ENCODE data around the gene NKD1. TPM values are rescaled to one million over a fixed set of nuclear protein-coding genes. Genes with fewer than 3 reads are reported as not detected.

Gene NKD1
- total and polyA plus RNA-seq, 2 donors from 2014 or later = 1.1 to 9.9 TPM

DNA sequence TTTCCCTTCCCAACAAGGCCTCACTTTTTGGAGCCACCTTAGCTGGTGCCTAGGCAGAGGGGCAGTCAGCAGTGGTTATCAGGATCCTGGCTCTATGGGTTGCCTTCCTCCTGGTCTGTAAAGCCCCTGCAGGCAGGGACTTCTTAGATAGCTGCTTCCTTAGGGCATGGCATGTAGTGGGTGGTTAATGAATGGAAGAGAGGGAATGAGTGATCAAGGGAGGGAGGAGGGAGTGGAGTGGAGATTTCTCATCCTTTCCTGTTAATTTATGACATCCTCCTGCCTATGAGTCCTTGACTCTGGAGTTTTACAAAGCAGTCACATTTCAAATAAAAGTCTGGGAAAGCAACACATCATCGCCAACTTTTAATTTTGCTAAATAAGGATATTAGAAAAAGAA is 92.2 kb downstream of the NKD1 start:
- no peaks in the 10 kb centered on the region for H3K27me3 ChIP-seq (ENCODE audit: control insufficient read depth, insufficient read depth, low read length)
- H3K27ac ChIP-seq (ENCODE audit: low read depth in 2 of 2, low read length in 2 of 2) = no peak overlapping the region
- intact Hi-C loops (cut with DNase I) = no loop called here
- DNase-seq = peak in 2 of 5 donors; percentile 56 to 63
- H3K4me1 ChIP-seq (ENCODE audit: control insufficient read depth in 2 of 3, insufficient read depth in 2 of 3, low read depth in 1 of 3, low read length in 3 of 3) = no peaks in the 10 kb centered on the region
- H3K9ac ChIP-seq (ENCODE audit: low read length in 3 of 3) = no peak overlapping the region
- H3K4me3 ChIP-seq (ENCODE audit: low read length in 3 of 3) = no peak overlapping the region
- no peaks in the 10 kb centered on the region for H3K9me3 ChIP-seq (ENCODE audit: control insufficient read depth in 2 of 3, insufficient read depth in 1 of 3, low read length in 3 of 3)
- H3K36me3 ChIP-seq (ENCODE audit: control insufficient read depth in 2 of 3, insufficient read depth in 3 of 3, low read length in 3 of 3) = no peaks in the 10 kb centered on the region
- TF ChIP-seq CTCF (IDR thresholded peaks at IDR 0.05; ENCODE audit: borderline replicate concordance, extremely low read depth, insufficient read depth) = no peak
- no peak for FAIRE-seq

DNA sequence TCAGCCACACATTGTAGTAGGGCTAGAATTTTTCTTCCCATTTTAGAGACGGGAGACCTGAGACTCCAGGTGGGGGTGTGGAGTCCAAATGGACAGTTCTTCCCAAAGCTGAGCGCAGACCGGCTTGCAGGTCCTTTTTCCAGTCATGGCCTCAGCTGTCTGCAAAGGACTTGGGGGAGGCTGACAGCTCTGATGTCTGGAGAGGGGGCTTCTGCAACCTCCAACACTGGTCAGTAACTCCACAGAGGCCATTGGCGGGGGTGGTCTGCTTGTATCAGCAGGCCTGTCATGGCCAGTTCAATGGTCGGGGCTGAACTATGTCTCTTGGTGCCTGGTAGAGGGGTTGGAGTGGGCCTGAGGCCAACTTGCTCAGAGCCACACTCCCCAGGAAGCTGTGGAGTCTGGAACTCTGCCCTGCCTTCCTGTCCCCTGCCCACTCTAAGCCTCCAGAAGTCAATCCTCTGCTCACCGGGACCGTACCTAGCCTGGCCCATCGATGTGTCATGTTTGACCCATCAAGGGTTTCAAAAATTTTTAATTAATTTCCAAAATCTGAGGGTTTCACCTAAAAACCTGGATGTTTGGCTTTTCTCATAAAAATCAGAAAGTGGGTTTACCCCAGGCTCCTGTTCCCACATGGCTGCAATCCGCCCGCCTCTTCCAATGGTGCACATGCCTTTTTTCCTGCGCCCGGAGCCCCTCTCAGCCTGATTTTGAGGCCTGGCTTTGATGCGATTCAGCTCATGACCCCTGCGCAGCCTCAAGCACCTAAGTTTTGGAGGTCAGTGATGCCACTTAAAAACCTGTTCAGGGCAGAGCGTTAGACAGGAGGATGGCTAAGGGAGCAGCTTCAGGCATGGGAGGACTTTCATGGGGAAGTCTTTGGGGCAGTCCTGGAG is 93.0 kb downstream of the NKD1 start:
- intact Hi-C loops (cut with DNase I) = no loop called here
- Histone ChIP-seq H3K36me3 (ENCODE audit: control insufficient read depth in 2 of 3, insufficient read depth in 3 of 3, low read length in 3 of 3) (no peaks in the 10 kb centered on the region), H3K27me3 (ENCODE audit: control insufficient read depth, insufficient read depth, low read length) (no peaks in the 10 kb centered on the region)

DNA sequence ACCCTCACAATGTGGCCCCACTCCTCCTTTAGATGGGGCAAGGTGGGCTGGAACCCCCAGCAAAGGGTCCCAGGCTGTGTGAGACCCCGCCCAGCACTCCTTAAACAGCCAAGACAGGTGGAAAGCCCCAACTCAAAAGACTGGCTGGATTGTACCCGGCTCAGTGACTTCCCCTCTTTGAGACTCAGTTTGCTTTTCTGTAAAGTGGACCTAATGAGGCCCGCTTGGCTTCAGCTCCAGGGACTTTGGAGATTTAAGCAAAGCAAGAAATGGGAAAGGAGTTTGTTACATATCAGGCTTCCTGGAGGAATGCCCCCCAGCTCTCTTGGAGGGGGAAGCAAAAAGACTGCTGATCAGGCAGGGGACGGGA is 93.6 kb downstream of the NKD1 start:
- H3K4me1 ChIP-seq (ENCODE audit: control insufficient read depth in 2 of 3, insufficient read depth in 2 of 3, low read depth in 1 of 3, low read length in 3 of 3) = no peaks in the 10 kb centered on the region
- no peaks in the 10 kb centered on the region for H3K9me3 ChIP-seq (ENCODE audit: control insufficient read depth in 2 of 3, insufficient read depth in 1 of 3, low read length in 3 of 3)
- no peaks in the 10 kb centered on the region for H3K27me3 ChIP-seq (ENCODE audit: control insufficient read depth, insufficient read depth, low read length)
- no peak for TF ChIP-seq CTCF (IDR thresholded peaks at IDR 0.05; ENCODE audit: borderline replicate concordance, extremely low read depth, insufficient read depth)
- DNase-seq = no peak
- FAIRE-seq = no peak
- no peak overlapping the region for H3K27ac ChIP-seq (ENCODE audit: low read depth in 2 of 2, low read length in 2 of 2)
- H3K4me3 ChIP-seq (ENCODE audit: low read length in 3 of 3) = no peak overlapping the region
- H3K36me3 ChIP-seq (ENCODE audit: control insufficient read depth in 2 of 3, insufficient read depth in 3 of 3, low read length in 3 of 3) = no peaks in the 10 kb centered on the region
- no peak overlapping the region for H3K9ac ChIP-seq (ENCODE audit: low read length in 3 of 3)
- intact Hi-C loops (cut with DNase I) = no loop called here

More for the DNA sequence above, 93.0 kb downstream of the NKD1 start:
- TF ChIP-seq CTCF (IDR thresholded peaks at IDR 0.05; ENCODE audit: borderline replicate concordance, extremely low read depth, insufficient read depth) = no peak
- Histone ChIP-seq H3K27ac (ENCODE audit: low read depth in 2 of 2, low read length in 2 of 2) (no peak overlapping the region), H3K9ac (ENCODE audit: low read length in 3 of 3) (no peak overlapping the region), H3K4me3 (ENCODE audit: low read length in 3 of 3) (no peak overlapping the region), H3K4me1 (ENCODE audit: control insufficient read depth in 2 of 3, insufficient read depth in 2 of 3, low read depth in 1 of 3, low read length in 3 of 3) (no peaks in the 10 kb centered on the region), H3K9me3 (ENCODE audit: control insufficient read depth in 2 of 3, insufficient read depth in 1 of 3, low read length in 3 of 3) (no peaks in the 10 kb centered on the region)
- FAIRE-seq (no peak), DNase-seq (no peak)

All from kidney (tissue), 14 donors.